GM12864 (cell line): ENCODE results near the gene OR2V2.

Source experiments
- DNase-seq: peaks from one replicate; pipeline ENCODE4 v3.0.0-alpha.2; 2011; ENCODE audit warnings: low read depth
- H3K4me3 ChIP-seq: 2 replicates; pipeline ENCODE4 v1.5.1; 2011; ENCODE audit warnings: mild to moderate bottlenecking, low read depth, low read length, control low read depth
- TF ChIP-seq, protein P1 (sequence below): IDR thresholded peaks from 2 replicates; pipeline ENCODE4 v1.5.1; 2011; ENCODE audit warnings: low read depth, mild to moderate bottlenecking, moderate library complexity, low read length, control low read depth, inconsistent platforms; ENCODE audit errors: missing control alignments

The OR2V2 gene

DNA sequence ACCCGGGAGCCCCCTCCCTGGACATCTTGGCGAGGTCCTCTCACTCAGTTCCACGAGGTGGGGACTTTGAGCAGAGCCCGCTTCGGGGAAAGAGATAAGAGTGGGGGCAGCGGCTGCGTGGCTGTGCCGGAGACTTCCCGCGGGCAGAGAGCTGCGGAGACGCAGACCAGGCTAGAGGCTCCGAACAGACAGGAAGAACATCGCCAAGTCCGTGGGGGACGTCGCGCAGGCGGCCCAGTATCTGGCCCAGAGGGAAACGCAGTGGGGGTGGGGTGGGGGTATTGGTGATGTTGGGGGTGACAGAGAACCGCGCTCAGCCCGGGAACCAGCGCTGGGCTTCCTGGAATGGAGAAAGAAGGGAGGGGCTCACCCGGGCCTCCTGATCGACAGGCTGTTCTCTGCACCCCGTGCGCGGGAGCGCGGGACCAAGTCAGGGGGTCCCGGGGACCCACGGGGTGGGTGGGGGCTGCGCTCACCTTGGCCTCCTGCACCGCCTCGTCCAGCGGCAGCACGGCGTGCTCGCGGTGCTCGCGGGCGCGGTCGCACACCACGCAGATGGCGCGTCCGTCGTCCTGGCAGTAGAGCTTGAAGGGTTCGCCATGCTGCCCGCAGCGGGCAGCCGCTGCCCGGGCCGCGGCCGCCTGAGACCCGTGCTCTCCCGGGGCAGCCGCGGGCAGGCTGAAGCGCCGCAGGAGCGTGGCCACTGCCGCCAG, 56.9 kb downstream of the OR2V2 start:
- peak overlapping the region; percentile 60 for H3K4me3 ChIP-seq
- DNase-seq, result no peak
- TF ChIP-seq, protein P1, sequence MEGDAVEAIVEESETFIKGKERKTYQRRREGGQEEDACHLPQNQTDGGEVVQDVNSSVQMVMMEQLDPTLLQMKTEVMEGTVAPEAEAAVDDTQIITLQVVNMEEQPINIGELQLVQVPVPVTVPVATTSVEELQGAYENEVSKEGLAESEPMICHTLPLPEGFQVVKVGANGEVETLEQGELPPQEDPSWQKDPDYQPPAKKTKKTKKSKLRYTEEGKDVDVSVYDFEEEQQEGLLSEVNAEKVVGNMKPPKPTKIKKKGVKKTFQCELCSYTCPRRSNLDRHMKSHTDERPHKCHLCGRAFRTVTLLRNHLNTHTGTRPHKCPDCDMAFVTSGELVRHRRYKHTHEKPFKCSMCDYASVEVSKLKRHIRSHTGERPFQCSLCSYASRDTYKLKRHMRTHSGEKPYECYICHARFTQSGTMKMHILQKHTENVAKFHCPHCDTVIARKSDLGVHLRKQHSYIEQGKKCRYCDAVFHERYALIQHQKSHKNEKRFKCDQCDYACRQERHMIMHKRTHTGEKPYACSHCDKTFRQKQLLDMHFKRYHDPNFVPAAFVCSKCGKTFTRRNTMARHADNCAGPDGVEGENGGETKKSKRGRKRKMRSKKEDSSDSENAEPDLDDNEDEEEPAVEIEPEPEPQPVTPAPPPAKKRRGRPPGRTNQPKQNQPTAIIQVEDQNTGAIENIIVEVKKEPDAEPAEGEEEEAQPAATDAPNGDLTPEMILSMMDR, result no peak

DNA sequence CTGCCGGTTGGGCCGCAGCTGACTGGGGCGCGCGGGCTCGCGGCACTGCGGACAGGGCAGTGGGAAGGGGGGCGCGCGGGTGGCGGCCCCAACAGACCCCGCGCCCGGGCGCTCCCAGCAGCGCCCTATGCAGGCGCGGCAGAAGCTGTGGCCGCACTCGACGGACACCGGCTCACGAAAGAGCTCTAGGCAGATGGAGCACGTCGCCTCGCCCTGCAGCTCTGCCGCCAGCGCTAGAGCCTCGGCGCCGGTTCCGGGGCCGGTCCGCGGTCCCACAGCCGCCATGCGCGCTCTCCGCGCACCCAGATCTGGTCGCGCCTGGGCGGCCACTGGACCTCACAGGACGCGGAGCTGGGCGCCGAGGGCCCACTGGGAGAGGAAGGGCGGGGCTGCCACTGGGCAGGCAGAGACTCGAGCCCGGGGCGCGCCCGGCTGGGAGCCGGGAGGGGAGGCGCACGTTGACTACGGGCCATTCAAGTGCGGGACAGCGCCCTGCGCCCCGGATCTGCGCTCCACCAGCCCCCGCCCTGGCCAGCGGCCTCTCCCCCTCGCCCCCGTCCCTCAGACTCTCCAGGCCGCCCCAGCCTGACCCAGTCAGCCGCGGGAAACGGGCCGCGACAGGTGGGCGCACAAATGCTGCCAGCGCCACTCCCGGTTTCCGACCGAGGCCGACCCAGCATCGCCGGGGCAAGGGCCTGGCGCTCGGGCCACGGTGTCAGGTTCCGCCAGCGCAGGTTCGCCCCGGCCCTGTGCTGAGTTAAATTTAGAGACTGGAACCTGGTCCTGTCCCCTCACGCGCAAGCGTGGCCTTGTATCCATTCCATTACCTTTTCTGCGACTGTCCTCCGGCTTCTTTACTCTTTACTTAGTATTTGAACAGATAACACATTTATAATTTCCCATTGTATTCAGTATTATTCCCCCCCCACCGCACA, 57.7 kb downstream of the OR2V2 start, which contains the start of gene TRIM7:
Gene TRIM7 (minus strand): TSS at position 371 of the 935 bp plus-strand sequence. CDS start 86 bp downstream, at position 285.
- TF ChIP-seq, protein P1, result no peak
- H3K4me3 ChIP-seq, result peak within 1 kb of the TSS; percentile 60
- DNase-seq, result no peak

DNA sequence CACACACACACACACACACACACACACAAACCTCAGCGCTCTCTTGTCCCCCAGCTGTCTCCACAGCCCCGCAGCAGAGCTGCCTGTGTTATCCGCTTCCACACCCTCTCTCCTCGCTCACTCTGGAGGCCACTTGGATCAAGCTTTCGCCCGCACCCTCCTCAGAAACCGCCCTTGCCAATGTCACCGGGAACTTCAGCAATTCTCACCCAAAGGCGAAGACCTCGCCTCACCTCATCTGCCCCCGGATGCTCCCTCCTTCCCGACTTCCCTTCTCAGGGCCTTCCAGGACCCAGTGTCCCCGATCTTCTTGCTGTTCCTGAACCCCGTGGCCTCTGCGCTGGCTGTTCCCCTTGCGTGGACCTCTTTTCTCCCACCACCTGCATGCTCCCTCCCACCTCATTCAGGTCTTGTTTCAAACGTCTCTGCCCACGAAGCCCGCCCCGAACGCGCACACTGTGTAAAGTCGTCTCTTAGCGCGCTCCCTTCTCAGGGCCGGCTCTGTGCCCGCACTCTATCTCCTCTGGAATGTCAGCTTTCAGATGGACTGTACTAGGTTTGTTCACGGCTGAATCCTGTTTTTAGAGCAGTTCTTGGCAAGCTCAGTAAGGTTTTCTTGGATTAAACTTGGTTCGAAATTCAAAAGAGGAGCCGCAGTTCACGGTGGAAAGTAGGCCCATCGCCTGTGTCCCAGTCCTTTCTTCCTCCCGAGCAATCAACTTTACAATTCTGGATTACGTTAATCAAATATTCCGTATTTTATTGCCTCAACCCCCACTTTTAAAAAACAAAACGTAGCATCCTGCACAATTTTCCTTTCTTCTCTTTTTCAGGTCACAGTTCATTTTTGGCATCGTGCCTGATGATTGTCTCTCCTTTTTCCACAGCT, 58.6 kb downstream of the OR2V2 start:
- DNase-seq, result no peak
- TF ChIP-seq, protein P1, result no peak
- peak overlapping the region; percentile 60 for H3K4me3 ChIP-seq

DNA sequence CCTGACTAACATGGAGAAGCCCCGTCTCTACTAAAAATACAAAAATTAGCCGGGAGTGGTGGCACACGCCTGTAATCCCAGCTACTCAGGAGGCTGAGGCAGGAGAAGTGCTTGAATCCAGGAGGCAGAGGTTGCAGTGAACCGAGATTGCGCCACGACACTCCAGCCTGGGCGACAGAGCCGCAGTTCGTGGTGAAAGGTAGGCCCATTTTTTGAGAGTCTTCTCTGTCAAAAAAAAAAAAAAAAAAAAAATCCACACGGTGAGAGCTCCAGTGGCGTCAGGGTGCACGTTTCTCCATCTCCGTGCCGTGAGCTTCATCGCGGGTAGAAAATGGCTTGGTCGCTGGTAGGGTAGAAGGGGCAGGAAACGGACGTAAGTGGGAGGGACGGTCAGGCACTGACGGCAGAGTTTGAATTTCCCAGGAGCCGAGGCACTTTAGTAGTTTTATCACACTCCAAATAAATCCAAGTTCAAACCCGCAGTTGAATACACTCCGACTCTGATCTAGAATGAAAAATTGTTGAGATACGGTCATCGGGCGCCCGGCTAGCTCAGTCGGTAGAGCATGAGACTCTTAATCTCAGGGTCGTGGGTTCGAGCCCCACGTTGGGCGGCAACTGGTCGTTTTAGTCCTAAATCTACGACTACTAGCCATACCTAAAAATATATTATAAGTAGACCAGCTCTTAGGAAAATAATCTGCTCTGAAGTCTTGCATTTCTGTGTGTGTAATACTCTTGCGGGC, 60.0 kb downstream of the OR2V2 start:
- H3K4me3 ChIP-seq, result peak overlapping the region; percentile 60
- no peak for DNase-seq
- TF ChIP-seq, protein P1, result no peak

DNA sequence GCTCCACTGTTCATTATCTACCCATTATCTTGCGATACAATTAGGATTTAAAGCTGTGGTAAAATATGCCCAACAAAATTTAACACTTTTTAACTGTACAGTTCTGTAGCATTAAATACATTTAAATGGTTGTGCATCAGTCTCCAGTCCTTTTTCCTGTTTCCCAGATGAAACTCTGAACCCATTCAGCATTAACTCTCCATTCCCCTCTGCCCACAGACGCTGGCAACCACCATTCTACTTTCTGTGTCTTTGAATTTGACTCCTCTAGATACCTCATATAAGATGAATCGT, 60.5 kb downstream of the OR2V2 start:
- H3K4me3 ChIP-seq, result no peak overlapping the region
- TF ChIP-seq, protein P1, result no peak
- DNase-seq, result no peak
